Endometrial microvascular endothelial cells (primary cell): ENCODE measurements around the gene MAGEB4. TPM values are rescaled to one million over a fixed set of nuclear protein-coding genes. Genes with fewer than 3 reads are reported as not detected.

Source experiments
- in situ Hi-C: cut with HindIII; loops from 2 replicates; pipeline ENCODE4 v1.10.0; 2017; ENCODE audit warnings: low sequenced_read_pairs, low pct_unique_long_range_greater_than_20kb; ENCODE audit errors: inconsistent ontology term
- total RNA-seq: library from RNA; depleted of rRNA; stranded (reverse); fragments of >200 nt; gene quantifications from one replicate; pipeline ENCODE4 v1.2.3, GENCODE V29; 2015; ENCODE audit errors: inconsistent ontology term

The MAGEB4 gene
- total RNA-seq, 1 donor from 2014 or later, result not detected

DNA sequence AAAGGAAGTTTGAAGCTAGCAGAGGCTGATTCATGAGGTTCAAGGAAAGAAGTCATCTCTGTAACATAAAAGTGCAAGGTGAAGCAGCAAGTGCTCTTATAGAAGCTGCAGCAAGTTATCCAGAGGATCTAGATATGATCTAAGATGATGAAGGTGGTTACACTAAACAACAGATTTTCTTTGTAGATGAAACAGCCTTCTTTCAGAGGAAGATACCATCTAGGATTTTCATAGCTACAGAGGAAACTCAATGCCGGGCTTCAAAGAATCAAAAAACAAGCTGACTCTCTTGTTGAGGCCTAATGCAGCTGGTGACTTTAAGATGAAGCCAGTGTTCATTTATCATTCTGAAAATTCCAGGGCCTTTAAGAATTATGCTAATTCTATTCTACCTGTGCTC is 38.6 kb downstream of the MAGEB4 start:
- in situ Hi-C loops, result no loop called here

DNA sequence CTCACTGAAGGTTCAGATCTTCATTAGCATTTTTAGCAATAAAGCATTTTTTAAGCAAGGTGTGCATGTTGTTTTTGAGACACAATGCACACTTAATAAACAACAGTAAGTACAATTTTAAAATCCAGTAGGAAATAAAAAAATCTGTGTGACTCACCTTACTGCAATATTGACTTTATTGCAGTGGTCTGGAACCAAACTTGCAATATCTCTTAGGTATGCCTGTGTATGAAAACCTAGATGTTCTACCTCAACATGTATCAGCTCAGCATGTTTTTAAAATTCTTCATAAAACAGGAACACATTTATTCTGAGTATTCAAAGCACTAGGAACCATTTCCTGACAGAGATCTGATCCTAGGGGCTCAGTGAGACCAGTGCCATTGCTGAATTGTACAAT is 40.7 kb downstream of the MAGEB4 start:
- in situ Hi-C loops, result no loop called here

DNA sequence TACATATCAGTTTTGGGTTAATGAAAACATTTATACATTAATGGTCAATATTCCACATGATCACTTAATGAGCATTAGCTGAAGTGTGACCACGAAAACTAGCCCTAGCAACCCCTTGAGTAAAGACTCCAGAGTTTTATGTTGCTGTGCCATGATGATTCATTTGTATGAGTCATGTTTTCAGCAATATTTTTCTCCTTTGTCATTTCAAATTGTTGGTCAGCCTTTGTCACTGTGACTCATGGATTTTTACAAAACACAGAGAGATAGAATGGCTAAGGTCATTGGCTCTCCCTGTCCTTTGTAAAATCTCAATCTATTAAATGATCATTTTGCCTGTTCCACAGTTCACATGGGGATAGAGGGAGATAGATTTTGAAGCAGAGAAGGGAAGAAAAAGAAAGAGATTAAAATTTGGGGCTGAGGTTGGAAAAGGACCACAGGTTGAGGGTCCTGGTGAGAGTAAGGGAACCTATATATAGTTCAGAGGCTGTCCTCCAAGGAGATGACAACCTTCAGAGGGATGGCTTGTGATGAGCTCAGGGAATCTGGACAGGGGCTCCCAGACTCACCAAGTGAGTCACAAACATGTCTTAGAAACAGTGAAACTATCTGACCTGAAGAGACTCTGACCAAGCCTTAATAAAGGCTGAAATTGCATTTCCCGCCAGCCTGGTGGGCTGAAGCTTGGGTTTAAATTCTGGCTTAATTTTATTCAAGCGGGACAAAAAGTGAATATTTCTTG is 41.8 kb downstream of the MAGEB4 start:
- in situ Hi-C loops, result no loop called here

Other genes starting within 250 kb of the MAGEB4 start
- not detected for gene MAGEB2, start 26.4 kb upstream of the MAGEB4 start, total RNA-seq
- not detected for gene MAGEB3, start 11.3 kb upstream of the MAGEB4 start, total RNA-seq
- gene MAGEB1, start 5.1 kb downstream of the MAGEB4 start, total RNA-seq, result not detected
- gene NR0B1, start 67.4 kb downstream of the MAGEB4 start, total RNA-seq, result not detected